HG03280 (cell line): ENCODE measurements around the gene CUEDC1.
A peak's percentile ranks its signal among the peaks of the same experiment; 100 is the strongest.

Source experiments
- ATAC-seq: cut with Tn5 transposase; IDR thresholded peaks from one replicate; pipeline ENCODE4 v1.9.1; 2021; ENCODE audit warnings: mild to moderate bottlenecking, moderate library complexity; ENCODE audit not compliant: unreplicated experiment

The CUEDC1 gene

DNA sequence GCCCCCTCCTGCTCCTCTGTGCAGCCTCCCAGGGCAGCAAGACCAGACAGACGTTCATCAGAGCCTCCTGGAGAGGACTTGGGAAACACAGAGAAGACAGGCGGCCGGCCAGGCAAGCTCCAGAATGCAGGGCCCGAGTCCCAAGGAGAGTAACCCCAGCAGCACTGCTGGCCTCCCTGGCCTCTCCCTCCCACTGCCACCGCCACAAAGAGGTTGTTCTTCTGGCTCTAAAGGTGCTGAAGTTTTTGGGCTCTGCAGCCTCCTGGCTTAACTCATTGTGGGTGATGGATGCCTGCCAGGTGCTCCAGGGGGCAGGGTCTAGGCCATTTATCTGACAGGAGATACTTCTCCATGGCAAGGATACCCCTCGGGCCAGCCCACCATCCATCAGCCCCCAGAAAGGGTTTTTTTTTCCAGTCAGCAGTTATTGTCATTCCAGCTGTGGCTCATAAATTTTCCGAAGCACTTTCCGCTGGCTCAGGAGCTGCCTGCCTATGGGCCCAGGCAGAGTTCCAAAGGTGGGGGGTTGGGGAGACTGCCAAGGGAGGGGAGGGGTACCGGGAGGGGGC lies 73.3 kb downstream of the CUEDC1 start:
- no peak for ATAC-seq

DNA sequence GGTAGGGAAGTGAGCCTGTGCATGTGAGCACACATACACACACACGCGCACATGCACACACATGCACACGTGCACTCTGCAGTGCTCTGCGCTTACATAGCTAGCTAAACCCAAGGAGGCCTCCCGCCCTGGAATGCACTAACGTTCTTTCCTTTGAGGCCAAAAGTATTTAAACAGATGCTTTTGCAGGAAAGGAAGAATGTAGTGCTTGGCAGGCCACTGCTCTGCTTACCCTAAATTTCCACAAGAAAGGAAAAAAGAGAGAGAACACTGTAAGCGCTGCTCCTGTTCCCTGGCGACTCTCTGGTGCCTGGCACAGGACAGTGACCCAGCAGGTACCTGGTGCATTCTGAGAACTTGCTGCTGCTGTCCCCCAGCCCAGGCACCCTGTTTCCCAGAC lies 74.1 kb downstream of the CUEDC1 start:
- no peak for ATAC-seq

DNA sequence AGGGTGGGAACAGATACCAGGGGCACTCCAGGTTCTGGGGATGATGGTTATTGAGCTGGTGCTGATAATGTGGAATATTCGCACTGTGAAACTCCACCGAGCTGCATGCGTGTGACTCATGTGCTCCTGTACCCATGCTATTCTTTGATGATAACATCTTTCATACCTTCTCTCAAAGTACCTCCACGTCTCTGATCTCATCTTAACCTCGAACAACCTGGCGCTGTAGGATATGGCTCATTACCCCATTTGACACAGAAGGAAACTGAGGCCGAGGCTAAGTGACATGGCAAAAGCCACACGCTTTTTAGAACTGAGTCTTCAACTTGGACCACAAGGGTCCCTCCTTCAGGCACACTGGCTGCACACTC lies 75.1 kb downstream of the CUEDC1 start:
- ATAC-seq: no peak

DNA sequence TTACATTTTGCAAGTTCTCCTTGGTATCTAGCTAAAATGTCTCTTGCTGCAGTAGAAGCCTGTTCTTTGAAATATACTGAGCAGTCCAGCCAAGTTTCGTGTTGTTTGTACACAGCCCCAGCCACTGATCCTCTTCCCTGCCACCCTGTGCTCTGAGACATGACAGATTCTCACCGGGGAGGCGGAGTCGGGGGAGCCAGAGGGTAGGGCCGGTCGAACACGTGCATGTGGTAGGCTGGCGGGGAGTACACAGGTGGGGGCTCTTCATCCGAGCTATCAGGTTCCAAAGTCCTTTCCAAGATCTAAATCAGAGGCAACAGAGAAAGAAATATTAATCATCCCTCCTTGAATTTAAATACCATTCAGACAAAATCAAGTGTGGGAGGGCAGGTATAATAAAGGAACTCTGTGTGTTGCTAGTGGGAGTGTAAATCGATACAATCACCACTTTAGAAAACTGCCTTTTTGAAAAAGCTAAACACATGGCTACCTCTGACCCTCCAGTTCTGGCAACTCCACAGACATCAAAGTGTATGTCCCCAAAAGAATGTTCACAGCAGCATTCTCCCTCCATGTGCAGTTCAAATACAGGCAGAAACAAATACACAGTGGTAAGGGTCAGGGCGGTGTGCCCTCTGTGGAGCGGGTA lies 75.7 kb downstream of the CUEDC1 start:
- ATAC-seq: no peak

DNA sequence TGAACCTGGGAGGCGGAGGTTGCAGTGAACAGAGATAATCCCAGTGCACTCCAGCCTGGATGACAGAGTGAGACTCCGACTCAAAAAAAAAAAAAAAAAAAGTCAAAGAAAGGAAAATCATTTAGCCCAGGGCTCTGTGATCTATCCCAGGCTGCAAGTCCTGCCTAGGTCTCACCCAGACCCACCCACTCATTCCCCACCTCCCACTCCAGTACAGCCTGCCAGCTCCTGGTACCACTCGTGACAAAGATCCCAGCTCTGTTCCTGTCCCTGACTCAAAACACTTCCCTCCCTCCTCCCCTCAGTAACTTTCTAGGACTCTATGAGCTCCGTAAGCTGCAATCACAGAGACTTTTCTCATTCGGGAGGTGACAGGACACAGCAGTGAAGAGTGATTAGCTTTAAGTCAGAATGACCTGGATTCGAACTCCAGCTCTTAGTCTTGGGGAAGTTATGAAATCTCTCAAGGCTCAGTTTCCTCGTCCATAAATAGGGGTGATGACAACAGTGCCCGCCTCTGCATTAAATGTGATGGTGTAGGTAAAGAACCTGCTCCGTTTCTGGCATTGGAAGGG lies 77.3 kb downstream of the CUEDC1 start:
- ATAC-seq: no peak

DNA sequence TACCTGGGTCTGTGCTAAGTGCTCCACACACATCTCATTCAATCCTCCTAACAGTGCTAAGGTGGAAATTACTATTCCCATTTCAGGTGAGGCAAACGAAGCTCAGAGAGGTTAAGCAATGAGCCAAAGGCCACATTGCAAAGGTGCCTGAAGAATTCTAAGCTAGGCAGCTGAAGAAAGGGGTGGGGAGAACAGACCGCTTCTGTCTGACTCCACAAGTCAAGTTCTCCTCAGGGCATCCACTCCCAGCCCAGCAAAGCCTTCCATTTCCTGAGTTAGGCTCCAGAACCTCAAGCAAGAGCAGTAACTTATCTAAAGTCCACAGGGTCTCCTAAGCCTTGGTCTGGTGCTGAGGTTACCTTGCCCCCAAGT lies 78.4 kb downstream of the CUEDC1 start:
- no peak for ATAC-seq

DNA sequence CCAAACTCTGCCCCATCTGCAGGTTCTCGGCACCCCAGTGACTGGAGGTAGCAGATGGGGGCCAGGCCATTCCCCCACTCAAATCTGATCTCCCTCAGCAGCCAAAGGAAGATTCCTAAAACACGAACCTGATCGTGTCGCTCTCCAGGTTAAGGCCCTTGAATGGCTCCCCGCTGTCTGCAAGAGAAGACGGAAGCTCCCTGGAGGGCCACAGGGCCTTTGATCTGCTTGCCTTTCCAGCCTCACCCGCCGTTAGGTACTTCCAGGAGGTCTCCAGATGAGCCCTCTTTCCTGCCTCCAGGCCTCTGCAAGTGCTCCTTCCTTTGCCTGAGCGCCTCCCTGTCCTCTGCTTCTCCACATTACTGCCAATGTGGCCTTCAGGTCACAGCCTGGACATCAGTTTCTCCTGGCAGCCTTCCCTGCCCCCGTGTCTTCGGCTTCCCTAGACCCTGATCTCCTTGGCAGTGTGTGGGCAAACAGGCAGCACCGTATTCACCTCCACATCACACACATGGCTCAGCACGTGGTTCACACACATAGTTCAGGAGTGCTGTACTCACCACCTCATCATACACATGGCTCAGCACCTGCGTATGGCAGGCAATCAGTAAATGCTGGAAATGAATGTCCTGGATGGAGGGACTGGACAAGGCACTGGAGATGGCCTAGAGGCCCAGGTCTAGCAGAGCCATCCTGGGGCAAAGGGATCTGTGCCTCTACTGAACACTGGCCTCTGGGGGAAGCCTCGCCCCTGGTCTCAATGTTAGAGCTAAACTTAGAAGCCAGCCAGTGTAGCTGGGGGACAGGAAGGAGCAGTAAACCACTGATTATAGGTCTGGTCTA lies 79.0 kb downstream of the CUEDC1 start:
- no peak for ATAC-seq

DNA sequence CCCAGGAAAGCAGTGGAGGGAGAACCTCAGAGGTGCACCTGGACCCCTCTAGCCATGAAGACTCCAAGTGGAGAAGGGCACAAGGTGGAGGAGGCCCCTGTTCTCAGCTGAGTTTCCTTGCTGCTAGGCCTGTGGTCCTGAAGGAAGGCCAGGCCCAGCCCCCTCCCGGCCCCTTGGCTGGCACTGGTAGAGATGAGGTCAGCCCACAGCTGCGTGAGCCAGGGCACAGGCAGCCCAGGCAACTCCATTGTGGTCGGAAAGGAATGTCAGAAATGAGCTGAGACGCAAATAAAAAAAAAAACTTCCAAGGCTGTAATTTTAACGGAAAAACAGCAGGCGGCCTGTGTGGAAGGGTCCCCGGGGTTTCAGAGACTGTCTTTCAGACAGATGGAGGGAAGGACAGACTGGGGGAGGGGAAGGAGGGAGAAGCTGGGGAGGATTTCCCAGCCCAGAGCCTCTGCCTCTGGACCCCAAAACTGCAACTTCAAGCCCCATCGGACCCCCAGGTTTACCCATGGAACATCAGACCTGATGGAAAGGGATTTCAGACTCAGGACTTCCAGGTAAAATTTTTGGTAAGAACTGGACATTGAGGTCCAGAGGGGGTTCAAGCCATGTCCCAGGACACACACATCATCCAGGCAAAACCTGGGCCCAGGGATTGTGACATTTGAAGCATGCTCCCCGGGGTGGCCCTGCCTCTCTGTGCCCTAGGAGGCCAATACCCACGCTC lies 79.8 kb downstream of the CUEDC1 start:
- no peak for ATAC-seq

DNA sequence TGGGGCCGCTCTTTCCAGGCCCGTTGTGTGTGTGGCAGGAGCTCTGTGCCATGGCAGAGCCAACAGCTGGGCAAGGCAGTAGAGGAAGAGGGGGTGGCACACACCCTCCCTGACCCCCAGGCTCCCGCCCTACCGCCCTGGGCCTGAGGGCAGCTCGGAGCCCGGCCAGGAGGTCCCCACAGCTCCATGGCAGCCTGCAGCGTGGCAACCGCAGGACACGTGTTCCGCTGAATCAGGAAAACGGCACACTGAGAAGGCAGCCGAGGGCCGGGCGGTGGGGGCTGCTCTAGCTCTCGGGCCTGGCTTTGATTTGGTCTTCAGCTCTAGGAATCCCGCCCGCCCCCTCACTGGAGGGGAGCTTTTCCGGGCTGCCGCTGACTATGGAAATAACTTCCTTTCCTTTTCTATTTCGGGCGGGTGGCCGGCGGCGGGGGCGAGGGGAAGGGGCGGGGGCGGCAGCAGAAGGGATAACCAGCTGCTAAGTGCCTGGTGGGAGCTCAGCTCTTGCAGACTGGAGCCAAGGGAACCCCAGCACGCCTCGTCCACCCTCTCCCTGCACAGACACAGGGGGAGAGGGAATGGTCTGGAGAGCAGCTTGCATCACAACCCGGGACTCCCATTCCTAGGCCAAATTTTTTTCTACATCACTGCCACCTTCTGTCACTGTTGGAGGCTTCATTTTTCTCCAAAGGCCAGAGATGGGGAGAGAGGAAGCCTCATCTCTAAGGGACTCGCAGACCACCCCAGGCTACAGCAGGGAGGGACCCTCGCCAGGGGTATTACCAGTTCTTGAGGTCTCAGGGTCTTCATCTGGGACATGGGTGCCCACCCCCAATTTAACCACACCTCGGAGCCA lies 80.5 kb downstream of the CUEDC1 start:
- ATAC-seq: no peak

DNA sequence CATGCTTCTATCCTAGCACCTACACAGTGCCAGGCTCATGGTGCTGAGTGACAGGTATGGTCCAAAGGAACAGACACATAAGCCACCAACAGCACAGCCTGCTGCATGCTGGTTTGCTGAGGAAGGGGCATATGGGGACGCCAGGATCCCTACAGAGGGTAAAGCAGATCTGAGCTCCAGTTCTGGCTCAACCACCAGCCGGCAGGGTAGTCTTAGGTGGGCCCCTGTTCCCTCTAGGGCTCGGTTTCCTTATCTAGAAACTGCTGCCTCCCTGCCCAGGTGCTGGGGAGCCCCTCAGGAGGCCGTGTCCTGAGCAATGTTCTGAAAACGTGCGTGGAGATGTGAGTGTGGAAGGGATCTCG lies 81.2 kb downstream of the CUEDC1 start:
- no peak for ATAC-seq

DNA sequence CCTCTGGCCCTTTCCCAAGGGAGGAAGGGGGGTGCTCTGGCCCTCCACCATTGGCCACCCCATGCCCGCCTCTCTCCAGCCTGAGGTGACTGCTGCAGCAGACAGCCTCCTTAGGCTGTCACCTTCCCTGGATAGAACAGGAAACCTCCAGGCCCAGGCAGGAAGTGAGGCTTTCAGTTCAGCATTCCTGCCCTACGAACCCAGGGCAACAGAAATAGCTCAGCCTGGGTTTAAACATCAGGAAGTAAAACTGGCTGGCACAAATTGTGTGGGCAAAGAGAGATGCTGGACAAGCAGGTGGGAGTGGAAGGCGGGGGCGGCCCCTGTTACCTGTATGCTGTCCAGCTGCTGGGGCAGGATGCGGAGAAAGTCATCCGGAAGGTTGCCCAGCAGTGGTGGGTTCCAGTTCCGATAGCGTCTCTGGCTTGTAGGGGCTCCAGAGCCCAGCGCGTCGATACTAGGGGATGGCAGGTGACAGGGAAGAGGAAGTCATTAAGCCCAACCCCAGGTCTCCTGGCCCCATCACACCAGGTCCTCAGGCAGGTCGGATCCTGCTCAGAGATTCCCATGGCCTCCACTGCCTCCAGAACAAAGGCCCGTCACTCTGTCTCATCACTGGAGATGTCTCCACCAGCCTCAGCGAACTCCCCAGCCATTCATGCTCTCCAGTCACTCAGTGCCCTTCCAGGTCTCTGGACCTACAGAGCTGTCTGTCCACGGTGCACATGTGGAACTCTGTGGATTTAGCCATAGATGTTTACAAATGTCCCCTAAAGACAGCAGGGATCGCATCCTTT lies 81.8 kb downstream of the CUEDC1 start:
- ATAC-seq: no peak

DNA sequence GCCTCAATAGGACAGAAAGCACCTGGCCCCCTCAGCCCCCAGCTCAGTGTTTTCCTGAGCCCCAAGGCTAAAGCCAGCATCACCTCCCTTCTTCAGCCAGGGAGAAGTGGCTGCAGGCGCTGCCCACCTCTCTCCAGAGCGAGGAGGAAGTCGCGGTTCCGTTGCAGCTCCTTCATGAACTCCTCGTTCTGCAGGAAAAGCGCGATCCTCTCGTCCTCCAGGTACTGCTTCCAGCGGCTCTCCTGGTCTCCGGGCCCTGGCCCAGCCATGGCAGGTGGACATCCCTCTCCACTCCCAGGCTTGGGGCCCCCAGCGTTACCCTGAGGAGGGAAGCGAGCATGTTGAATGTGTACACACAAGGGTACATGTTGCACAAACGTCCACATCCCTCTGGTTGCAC lies 82.7 kb downstream of the CUEDC1 start:
- ATAC-seq: no peak

DNA sequence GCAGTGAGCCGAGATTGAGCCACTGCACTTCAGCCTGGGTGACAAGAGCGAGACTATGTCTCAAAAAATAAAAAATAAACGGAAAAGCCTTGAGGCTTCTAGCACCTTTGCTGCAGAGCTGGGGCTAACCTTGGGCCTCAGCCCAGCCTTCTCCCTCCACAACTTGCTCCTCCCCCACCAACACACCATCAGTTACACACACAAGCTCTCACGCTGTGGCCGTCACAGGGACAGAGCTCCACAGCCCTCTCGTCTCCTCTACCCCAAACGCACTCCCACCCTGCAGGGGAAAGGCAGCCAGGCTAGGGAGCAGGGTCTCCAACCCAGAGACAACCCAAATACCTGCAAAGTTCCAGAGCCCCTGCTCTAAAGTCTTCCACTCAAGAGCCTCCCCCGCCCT lies 83.3 kb downstream of the CUEDC1 start:
- ATAC-seq: no peak

DNA sequence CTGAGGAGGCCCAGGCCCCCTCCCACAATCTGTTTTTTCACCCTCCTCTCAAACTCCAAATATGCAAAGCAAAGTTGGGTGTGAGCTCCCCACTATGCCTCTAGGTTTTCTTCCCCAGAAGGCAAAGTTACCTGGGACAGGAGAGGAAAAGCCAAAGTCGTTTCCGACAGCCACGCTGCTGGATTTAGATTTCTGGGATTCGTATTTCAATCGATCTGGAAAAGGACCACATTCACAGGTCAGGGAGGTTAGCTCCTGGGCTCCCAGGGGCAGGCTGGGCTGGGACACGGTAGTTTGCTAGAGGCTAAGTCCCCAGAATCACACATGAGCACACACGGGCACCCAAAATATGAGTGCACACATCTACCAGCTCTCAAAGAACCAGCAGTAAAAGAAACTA lies 84.1 kb downstream of the CUEDC1 start:
- ATAC-seq: no peak

DNA sequence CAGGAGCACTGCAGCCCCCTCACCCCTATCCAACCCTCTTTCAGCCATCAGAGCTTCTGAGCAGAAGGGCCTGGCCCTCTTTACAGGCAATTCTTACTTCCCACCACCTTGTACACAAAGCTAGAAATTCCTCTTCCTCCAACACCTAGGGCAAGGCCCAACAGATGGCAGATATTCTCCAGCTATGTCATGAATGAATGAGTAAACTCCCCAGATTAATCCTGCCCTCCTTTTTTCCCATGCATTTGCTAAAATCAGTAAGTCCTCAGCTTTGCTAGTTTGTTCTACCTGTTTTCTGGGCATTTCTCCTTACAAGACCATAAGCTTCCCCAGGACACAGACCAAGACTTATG lies 85.0 kb downstream of the CUEDC1 start:
- no peak for ATAC-seq

DNA sequence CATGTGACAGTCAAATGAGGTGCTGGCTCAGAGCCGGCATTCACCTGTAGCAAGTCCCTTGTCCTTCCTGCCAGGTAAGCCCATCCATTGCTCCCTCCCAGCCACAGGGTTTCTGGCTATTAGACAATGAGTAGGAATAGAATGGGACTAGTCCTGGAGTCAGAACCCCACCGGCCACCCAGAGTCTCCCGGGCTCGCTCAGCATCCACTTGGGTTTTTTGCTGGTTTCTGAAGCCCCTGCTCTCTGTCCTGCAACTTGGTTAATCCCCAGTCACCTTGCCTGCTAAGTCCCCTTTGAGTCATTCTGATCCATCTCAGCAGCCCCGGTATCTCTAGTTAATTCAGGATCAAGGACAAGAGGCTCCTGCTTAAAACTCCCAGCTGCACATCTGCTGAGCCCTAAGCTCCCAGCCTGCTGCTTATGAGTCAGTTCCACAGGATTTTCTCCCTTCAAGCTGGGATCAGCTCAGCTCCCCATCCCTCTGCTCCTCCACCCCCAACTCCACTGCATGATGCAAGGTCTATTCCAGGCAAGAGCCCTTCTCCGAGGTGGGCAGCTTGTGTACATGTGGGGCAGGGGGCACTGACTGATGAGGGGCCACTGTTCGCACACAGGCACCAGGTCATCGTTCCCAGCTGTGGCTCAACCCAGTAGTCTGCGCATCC lies 85.5 kb downstream of the CUEDC1 start:
- no peak for ATAC-seq

DNA sequence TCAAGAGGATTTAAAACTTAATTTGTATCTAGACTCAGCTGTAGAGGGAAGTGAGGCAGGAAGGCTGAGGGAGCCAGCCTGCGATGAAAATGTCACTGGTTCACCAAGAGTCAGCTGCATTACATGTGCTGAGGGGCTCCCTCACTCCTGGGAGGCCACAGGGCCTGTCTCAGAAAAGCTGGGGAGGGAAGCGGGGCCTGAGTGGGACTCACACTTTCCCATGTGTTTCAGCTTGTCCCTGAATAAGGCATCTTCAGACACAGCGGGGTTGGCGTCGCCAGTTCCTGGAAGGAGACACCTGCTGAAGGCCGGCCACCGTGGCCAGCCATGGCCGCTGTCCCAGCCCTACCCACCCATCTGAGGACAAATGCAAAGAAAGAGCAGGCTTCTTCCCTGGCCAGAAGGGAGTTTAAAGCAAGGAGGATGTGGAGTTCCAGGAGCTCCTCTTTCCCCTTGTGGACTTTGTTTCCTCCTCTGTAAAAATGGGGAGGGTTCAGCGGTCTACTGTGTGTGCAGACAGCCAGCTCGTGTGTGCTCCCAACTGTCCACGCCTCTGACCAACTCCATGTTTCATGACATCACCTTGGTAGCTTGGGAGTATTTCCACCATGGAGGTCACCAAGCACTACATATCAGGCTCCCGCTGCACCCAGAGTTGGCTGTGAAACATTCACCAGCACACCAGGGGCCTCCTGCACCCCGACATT lies 86.1 kb downstream of the CUEDC1 start:
- ATAC-seq: no peak

DNA sequence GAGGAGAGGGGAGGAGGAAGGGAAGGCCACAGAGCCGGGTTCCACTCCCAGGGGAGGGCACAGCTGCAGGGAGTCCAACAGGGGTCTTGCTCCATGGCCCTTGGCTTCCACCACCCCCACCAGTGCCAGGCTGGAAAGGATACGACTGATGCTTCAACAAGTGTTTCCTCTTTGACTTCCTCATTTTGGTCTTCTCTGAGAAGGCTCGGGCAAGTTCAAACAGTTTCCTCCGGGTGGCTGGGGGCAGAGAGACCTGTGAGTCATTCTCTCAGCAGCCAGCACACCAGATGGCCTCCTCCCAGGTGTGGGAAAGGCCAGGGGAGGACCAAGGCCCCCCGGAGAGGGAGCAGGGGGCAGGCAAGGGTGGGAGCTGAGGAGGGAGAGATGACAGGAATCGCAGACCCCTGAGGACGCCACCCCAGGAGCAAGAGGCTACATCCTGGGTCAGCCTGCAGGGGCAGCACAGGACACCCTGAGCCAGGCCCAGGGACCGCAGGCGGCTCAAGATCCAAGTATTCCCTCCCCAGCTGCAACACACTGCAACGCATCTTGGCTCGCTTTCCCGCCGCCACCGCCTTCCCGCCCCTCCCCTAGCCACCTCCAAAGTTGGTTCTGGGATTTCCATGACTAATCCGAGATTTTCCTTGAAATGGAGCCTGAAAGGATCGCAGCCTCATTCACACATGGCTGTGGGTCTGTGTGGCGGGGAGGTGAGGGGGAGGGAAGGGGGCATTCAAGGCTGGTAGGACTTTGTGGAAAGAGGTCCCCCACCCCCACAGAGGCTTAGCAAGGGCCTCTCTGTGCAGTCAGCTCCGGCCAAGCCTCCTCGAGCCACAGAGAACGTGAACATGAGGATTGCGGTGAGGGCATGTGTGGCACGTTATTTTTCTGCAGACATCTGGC lies 87.0 kb downstream of the CUEDC1 start:
- peak; percentile 63 for ATAC-seq
